K562 (cell line): ENCODE data around the gene CHMP5. TPM values are rescaled to one million over a fixed set of nuclear protein-coding genes. Genes with fewer than 3 reads are reported as not detected.

Experiments used
- ATAC-seq: fragments of 200-7000 bp; cut with Tn5 transposase; 3 replicates; pipeline ENCODE4 v1.9.1; 2020; ENCODE audit warnings: moderate library complexity
- BruUV-seq: library from RNA; stranded (reverse); fragments of 400-500 nt; replicated peaks from 2 replicates; lab custom pipeline; 2021; lab: Mats Ljungman, UMichigan
- CTCF ChIA-PET: fragments of 300-600 bp; formaldehyde crosslinking; extraction: SDS; loops from one replicate; lab custom pipeline; 2021; ENCODE audit warnings: low intra/inter-chr PET ratio; lab: Yijun Ruan, JAX
- POLR2A ChIA-PET: fragments of 300-600, 350-650 bp; sonication (Branson Sonifier 250); formaldehyde crosslinking; extraction: SDS; loops from one replicate; lab custom pipeline; 2021; ENCODE audit warnings: antibody characterized with exemption, inconsistent platforms; lab: Yijun Ruan, JAX
- DNase-seq, 4 experiments: peaks; one replicate each; pipeline versions ENCODE4 v3.0.0 to v3.0.0-alpha.2; 2011 to 2018; ENCODE audit warnings: low spot score in 3 of 4, mixed read lengths in 3 of 4; ENCODE audit errors: extremely low read depth in 1 of 4
- FAIRE-seq: peaks from 2 replicates; lab custom pipeline; 2011; peaks lifted over from hg19 to GRCh38; lab: Jason Lieb, UNC
- H2AFZ ChIP-seq: 2 replicates; pipeline ENCODE4 v1.6.0; 2011; ENCODE audit warnings: low read depth, low read length, control low read depth, inconsistent platforms
- H3K27ac ChIP-seq: fragments of 200-600 bp; 3 replicates; pipeline ENCODE4 v1.8.0; 2011; ENCODE audit warnings: low read depth, mild to moderate bottlenecking, control low read depth, inconsistent platforms, low read length, moderate library complexity, mixed read lengths; ENCODE audit errors: extremely low read depth
- H3K27me3 ChIP-seq, 2 experiments: fragments of 300-600 bp in 1 of 2; 2 replicates in 1 of 2; 3 replicates in 1 of 2; pipeline versions ENCODE4 v1.6.0 to v1.8.0; 2011; ENCODE audit warnings: inconsistent platforms in 2 of 2, low read length in 2 of 2, mild to moderate bottlenecking in 1 of 2, mixed read lengths in 1 of 2, moderate library complexity in 1 of 2; ENCODE audit not compliant: control insufficient read depth in 2 of 2, insufficient read depth in 2 of 2
- H3K36me3 ChIP-seq: fragments of 300-600 bp; 3 replicates; pipeline ENCODE4 v1.8.0; 2011; ENCODE audit warnings: mild to moderate bottlenecking, low read length, inconsistent platforms; ENCODE audit not compliant: control insufficient read depth, insufficient read depth
- H3K4me1 ChIP-seq, 2 experiments: fragments of 200-600 bp in 1 of 2; replicated peaks in 1 of 2; 2 replicates in 1 of 2; 3 replicates in 1 of 2; pipeline versions ENCODE4 v1.5.1 to v1.8.0; 2011; ENCODE audit warnings: inconsistent platforms in 2 of 2, low read length in 2 of 2, mild to moderate bottlenecking in 1 of 2, mixed read lengths in 1 of 2, moderate library complexity in 1 of 2; ENCODE audit not compliant: control insufficient read depth in 2 of 2, insufficient read depth in 2 of 2
- H3K4me2 ChIP-seq: 2 replicates; pipeline ENCODE4 v1.6.1; 2011; ENCODE audit warnings: low read length, control low read depth, inconsistent platforms, mixed read lengths; ENCODE audit not compliant: insufficient read depth
- H3K4me3 ChIP-seq: fragments of 200-600 bp; sonication (generic), shearing (Covaris generic); 2 replicates; pipeline ENCODE4 v1.5.1; 2016; ENCODE audit warnings: control low read depth, inconsistent platforms
- H3K79me2 ChIP-seq: fragments of 200-600 bp; 3 replicates; pipeline ENCODE4 v1.8.0; 2011; ENCODE audit warnings: low read length, inconsistent platforms; ENCODE audit not compliant: control insufficient read depth, insufficient read depth
- H3K9ac ChIP-seq, 2 experiments: 2 replicates each; pipeline versions ENCODE4 v1.6.0 to v1.6.1; 2011; ENCODE audit warnings: low read depth in 2 of 2, low read length in 2 of 2, control low read depth in 1 of 2, inconsistent platforms in 1 of 2, mild to moderate bottlenecking in 1 of 2, mixed read lengths in 1 of 2; ENCODE audit not compliant: insufficient read depth in 1 of 2
- H3K9me1 ChIP-seq: one replicate; pipeline ENCODE4 v1.6.0; 2011; ENCODE audit warnings: inconsistent platforms, mild to moderate bottlenecking, low read length, moderate library complexity; ENCODE audit not compliant: control insufficient read depth, insufficient read depth
- H3K9me3 ChIP-seq: replicated peaks from 2 replicates; pipeline ENCODE4 v1.5.1; 2011; ENCODE audit warnings: low read depth, low read length, inconsistent platforms; ENCODE audit not compliant: control insufficient read depth, insufficient read depth
- H4K20me1 ChIP-seq: replicated peaks from 2 replicates; pipeline ENCODE4 v1.6.1; 2011; ENCODE audit warnings: low read length, inconsistent platforms, mixed read lengths; ENCODE audit not compliant: control insufficient read depth, insufficient read depth
- CCNT2 ChIP-seq: IDR thresholded peaks from 2 replicates; pipeline ENCODE4 v1.6.1; 2011; ENCODE audit warnings: borderline replicate concordance, low read depth, mild to moderate bottlenecking, moderate library complexity, mixed read lengths, low read length; ENCODE audit not compliant: insufficient read length; ENCODE audit errors: extremely low read depth
- EGR1 ChIP-seq: fragments of 450-650 bp; conservative IDR thresholded peaks from 2 replicates; pipeline ENCODE4 v1.6.1; 2017; ENCODE audit warnings: mild to moderate bottlenecking
- GATA2 ChIP-seq: sonication (generic); formaldehyde crosslinking; IDR thresholded peaks from 2 replicates; pipeline ENCODE4 v1.4.0; 2020; ENCODE audit warnings: mild to moderate bottlenecking, missing genetic modification reagents
- KAT2B ChIP-seq: IDR thresholded peaks from one replicate; pipeline ENCODE4 v1.6.1; 2012; ENCODE audit warnings: low read depth, mild to moderate bottlenecking, control low read depth, inconsistent platforms, low read length, moderate library complexity
- POLR2A ChIP-seq: fragments of 450-650 bp; conservative IDR thresholded peaks from 2 replicates; pipeline ENCODE4 v1.6.1; 2016
- SRSF7 ChIP-seq: fragments of 200-400 bp; formaldehyde crosslinking; optimal IDR thresholded peaks from 2 replicates; pipeline ENCODE3; 2017; ENCODE audit warnings: mild to moderate bottlenecking, low read depth, low read length
- ZNF12 ChIP-seq: sonication (generic); formaldehyde crosslinking; IDR thresholded peaks from 2 replicates; pipeline ENCODE4 v1.4.0; 2020; ENCODE audit warnings: mild to moderate bottlenecking, missing genetic modification reagents
- ZNF143 ChIP-seq: sonication (generic); formaldehyde crosslinking; IDR thresholded peaks from 2 replicates; pipeline ENCODE4 v1.9.0; 2022; ENCODE audit warnings: mild to moderate bottlenecking, missing genetic modification reagents
- WGBS: fragments of 100-300 bp; shearing (Covaris generic); methylation state at CpG from one replicate; pipeline ENCODE4 v1.1.6; 2016; ENCODE audit warnings: low coverage, mixed read lengths; ENCODE audit not compliant: insufficient coverage; ENCODE audit errors: missing lambda C conversion rate; 5-methylcytosine and 5-hydroxymethylcytosine counted together
- in situ Hi-C: fragments of 300-500 bp; cut with MboI; formaldehyde crosslinking; loops from 4 replicates; pipeline ENCODE4 v1.15.0; 2018; ENCODE audit warnings: inconsistent platforms, mixed read lengths
- intact Hi-C: fragments of 100-400 bp; cut with micrococcal nuclease; formaldehyde crosslinking; loops from 2 replicates; pipeline ENCODE4 v1.14.2; 2022
- polyA plus RNA-seq, 8 experiments: library from polyadenylated mRNA; depleted of rRNA in 4 of 8; stranded (reverse) in 5 of 8; unstranded in 3 of 8; fragments of >200 nt; fragmentation: Nextera tagmentation in 2 of 8; fragmentation: Illumina TruSeq in 1 of 8; extraction: Ambion mirVana in 2 of 8; extraction: Trizol in 1 of 8; gene quantifications; 2 replicates each; pipeline versions ENCODE4 v1.2.1 to v1.2.3, GENCODE V29; 2011 to 2014; ENCODE audit warnings: inconsistent platforms in 1 of 8, missing spikeins in 1 of 8
- total RNA-seq, 7 experiments: library from RNA; depleted of rRNA in 6 of 7; stranded (reverse); fragments of >200 nt in 6 of 7; fragmentation: Illumina TruSeq in 2 of 7; extraction: Trizol in 2 of 7; gene quantifications; 2 replicates each; pipeline versions ENCODE4 v1.2.1 to v1.2.3, GENCODE V29; 2011 to 2021; ENCODE audit warnings: low replicate concordance in 1 of 7
- TF ChIP-seq, protein P1 (sequence below): fragments of 200-800 bp; sonication (Bioruptor generic); IDR thresholded peaks from 2 replicates; pipeline ENCODE4 v1.6.1; 2017; ENCODE audit warnings: missing genetic modification characterization, missing compliant biosample characterization

The CHMP5 gene
- total and polyA plus RNA-seq, 9 of the 15 experiments (the other 6 are each of a cell fraction or from before 2014, with no cell fraction given): 36.0 to 105 (median 54.9) TPM

DNA sequence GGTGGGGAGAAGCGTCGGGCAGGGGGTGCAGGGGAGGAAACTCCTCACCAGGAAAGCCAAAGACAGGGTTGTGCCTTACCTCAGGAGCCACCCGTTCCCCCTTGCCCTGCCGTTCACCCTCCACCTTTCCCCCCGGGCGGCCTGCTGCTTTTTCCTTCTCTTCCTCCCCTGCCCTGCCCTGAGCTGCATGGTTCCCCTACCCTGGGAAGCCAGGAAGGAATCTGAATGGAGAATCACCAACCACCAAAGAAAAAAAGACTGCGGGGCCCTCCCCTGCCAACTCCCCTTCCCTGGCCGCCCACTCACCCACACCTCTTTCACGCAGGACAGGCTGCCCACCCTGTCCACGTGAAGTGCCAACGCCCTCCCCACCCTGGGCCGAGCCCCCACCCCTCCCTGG is 24.6 kb downstream of the CHMP5 start:
- Histone ChIP-seq H3K4me2 (peak overlapping the region; percentile 91), H3K9ac (peak overlapping the region; percentile 96 to 98), H4K20me1 (0 out of 2 replicates have a peak, but pooled peaks cover 8% of the 10 kb centered on the region), H3K9me3 (no peaks in the 10 kb centered on the region), H3K36me3 (peaks cover 29% of the 10 kb centered on the region), H3K79me2 (peaks cover 43% of the 10 kb centered on the region), H3K4me3 (peak overlapping the region; percentile 60), H3K9me1 (no peaks in the 10 kb centered on the region), H2AFZ (no peak overlapping the region), H3K27me3 (no peaks in the 10 kb centered on the region), H3K4me1 (peaks cover 12 to 21% of the 10 kb centered on the region in 2 experiments; a peak in 4 of 5 replicates), H3K27ac (peak overlapping the region; percentile 99)
- in situ Hi-C loops: no loop called here
- ChIA-PET CTCF (interaction anchor here (0.7 kb wide), 1 partner anchor 126 kb away, joined by 3 read pairs; no protein-coding TSS in a partner anchor), POLR2A (interaction anchor here (0.8 to 1.9 kb wide), 11 partner anchors 8 to 265 kb away, joined by 3 to 10 read pairs (median 4); partner anchors contain the start of genes DNAJA1 and NOL6)
- intact Hi-C loops: loop anchor here (10.0 kb wide), 1 partner anchor 165 kb away; no protein-coding TSS in a partner anchor
- ATAC-seq (peak; percentile 11), FAIRE-seq (no peak), DNase-seq (no peak)
- no peak for TF ChIP-seq POLR2A
- TF ChIP-seq KAT2B: no peak
- no peak for TF ChIP-seq SRSF7
- TF ChIP-seq EGR1: peak; percentile 41; the same call in 1 of the 2 replicates
- TF ChIP-seq, protein P1, sequence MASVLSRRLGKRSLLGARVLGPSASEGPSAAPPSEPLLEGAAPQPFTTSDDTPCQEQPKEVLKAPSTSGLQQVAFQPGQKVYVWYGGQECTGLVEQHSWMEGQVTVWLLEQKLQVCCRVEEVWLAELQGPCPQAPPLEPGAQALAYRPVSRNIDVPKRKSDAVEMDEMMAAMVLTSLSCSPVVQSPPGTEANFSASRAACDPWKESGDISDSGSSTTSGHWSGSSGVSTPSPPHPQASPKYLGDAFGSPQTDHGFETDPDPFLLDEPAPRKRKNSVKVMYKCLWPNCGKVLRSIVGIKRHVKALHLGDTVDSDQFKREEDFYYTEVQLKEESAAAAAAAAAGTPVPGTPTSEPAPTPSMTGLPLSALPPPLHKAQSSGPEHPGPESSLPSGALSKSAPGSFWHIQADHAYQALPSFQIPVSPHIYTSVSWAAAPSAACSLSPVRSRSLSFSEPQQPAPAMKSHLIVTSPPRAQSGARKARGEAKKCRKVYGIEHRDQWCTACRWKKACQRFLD (CRISPR knock-in tag): peak; percentile 5
- no peak for TF ChIP-seq ZNF143 (CRISPR knock-in tag)
- no peak for TF ChIP-seq CCNT2
- TF ChIP-seq ZNF12 (CRISPR knock-in tag): no peak
- no peak for TF ChIP-seq GATA2 (CRISPR knock-in tag)
- BruUV-seq: no TSS peak
- WGBS: no CpG with 5 or more reads among the region's 12 CpGs
